Ovary (tissue), 9 donors: ENCODE data around the gene CRACDL. TPM values are rescaled to one million over a fixed set of nuclear protein-coding genes. Genes with fewer than 3 reads are reported as not detected.

ENCODE experiments used
- DNase-seq, 5 donors: peaks; one replicate each; pipeline ENCODE4 v3.0.0-alpha.2; 2019 to 2020
- H3K27ac ChIP-seq, 2 donors: fragments of 200-600 bp; one replicate each; pipeline versions ENCODE4 v1.5.1 to v1.8.0; 2019 to 2022
- H3K27me3 ChIP-seq: fragments of 200-600 bp; one replicate; pipeline ENCODE4 v1.8.0; 2022
- H3K36me3 ChIP-seq: fragments of 200-600 bp; sonication (generic); one replicate; pipeline ENCODE4 v1.5.1; 2019
- H3K4me1 ChIP-seq: one replicate; pipeline ENCODE4 v1.8.1; 2013; ENCODE audit warnings: mild to moderate bottlenecking, moderate library complexity; ENCODE audit not compliant: insufficient read depth
- H3K4me3 ChIP-seq: fragments of 200-600 bp; sonication (generic); one replicate; pipeline ENCODE4 v1.5.1; 2017
- H3K9me3 ChIP-seq, 2 donors: fragments of 200-600 bp in 1 of 2; sonication (generic) in 1 of 2; one replicate each; pipeline versions ENCODE4 v1.5.1 to v1.8.1; 2013 to 2019; ENCODE audit warnings: mild to moderate bottlenecking in 1 of 2, moderate library complexity in 1 of 2
- EP300 ChIP-seq: sonication (generic); formaldehyde crosslinking; IDR thresholded peaks from one replicate; pipeline ENCODE4 v1.6.1; 2017; ENCODE audit warnings: antibody characterized with exemption
- POLR2A ChIP-seq: fragments of 450-650 bp; IDR thresholded peaks from one replicate; pipeline ENCODE4 v1.6.1; 2017; ENCODE audit warnings: antibody characterized with exemption, mild to moderate bottlenecking, moderate library complexity
- WGBS, 3 donors: extraction: QIAGEN DNeasy Blood & Tissue Kit in 1 of 3; methylation state at CpG; one replicate each; pipeline versions ENCODE4 v1.1.5 to v1.1.7; 2013 to 2017; 5-methylcytosine and 5-hydroxymethylcytosine counted together
- intact Hi-C, 4 donors: fragments of 100-400 bp; cut with DNase I; formaldehyde crosslinking; loops; one replicate each; pipeline versions ENCODE4 v1.11.0 to v1.15.1; 2022 to 2023
- polyA plus RNA-seq, 2 donors: library from polyadenylated mRNA; stranded (reverse); fragments of 200-250 nt in 1 of 2; fragments of 350-450 nt in 1 of 2; fragmentation: Illumina TruSeq in 1 of 2; extraction: RNeasy Lipid Tissue Mini Kit (QIAGEN cat#74804) in 1 of 2; gene quantifications; one replicate each; pipeline ENCODE4 v1.2.3, GENCODE V29; 2013 to 2014
- total RNA-seq, 7 donors: library from RNA; depleted of rRNA in 2 of 7; stranded (reverse); fragments of >200 nt in 2 of 7; fragmentation: NEBNext Ultra II Directional in 3 of 7; extraction: Animal tissue kit (Norgen Biotek cat#: 25700) in 3 of 7; gene quantifications; one replicate each; pipeline versions ENCODE4 v1.1.0 to v1.2.4, GENCODE V29; 2016 to 2023
- TF ChIP-seq, protein P1 (sequence below), 3 donors: fragments of 450-650 bp in 2 of 3; fragments of 200-600 bp in 1 of 3; IDR thresholded peaks; one replicate each; pipeline versions ENCODE4 v1.5.1 to v1.8.0; 2016 to 2022; ENCODE audit warnings: antibody characterized with exemption in 3 of 3, mild to moderate bottlenecking in 1 of 3
- donor health status: DM: no; HTN: no; CAD: no; lungs with moderate emphysema.
- donor health status: DM: no; HTN: no; CAD: no.
- donor health status: Bipolar disorder and iron deficiency.
- donor health status: DM: yes; HTN: yes; CAD: no.
- donor health status: DM: no; HTN: no; CAD: no.
- donor health status: DM: yes; HTN: yes; CAD: no.

CRACDL gene
- total and polyA plus RNA-seq, 9 donors: 1.2 to 22.4 (median 2.7) TPM

DNA sequence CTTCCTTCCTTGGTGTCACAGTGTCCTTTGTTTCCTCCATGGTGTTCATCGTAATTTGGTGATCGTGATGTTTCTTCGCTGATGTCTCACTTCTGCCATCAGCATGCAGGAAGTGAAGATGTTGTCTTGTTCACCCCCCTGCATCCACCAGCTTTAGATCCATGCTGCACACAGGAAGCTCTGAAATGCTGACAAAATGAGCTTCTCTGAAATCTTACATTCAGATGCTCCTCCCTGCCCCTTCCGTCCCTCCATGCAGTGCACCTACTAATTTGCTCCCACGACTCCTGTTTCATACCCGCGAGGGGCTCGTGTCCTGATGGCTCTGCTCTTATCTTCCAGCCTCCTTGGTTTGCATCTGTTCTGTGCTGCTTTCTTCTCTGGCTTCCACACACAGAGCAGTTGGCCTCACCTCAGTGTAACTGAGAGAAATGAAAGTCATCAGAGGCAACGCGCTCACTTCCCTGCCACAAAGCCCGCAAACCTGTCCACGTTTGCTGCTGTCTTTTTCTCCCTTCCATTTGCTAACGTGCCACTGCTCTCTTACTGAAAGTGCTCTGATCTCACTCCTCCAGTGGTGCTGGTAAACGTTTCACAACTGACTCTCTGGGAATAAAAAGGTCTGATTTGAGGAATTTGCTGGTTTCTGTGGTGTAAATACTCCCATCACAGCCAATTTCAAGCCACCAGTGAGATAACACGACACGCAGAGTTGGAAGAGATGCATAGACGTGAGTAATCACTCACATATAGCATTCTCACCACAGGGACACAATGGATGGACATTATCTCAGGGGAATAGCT is 164.1 kb downstream of the CRACDL start:
- Histone ChIP-seq H3K27ac (no peak overlapping the region), H3K4me1 (no peaks in the 10 kb centered on the region), H3K36me3 (no peaks in the 10 kb centered on the region), H3K4me3 (no peak overlapping the region), H3K27me3 (no peaks in the 10 kb centered on the region), H3K9me3 (no peaks in the 10 kb centered on the region)
- TF ChIP-seq EP300 (no peak), POLR2A (no peak)
- TF ChIP-seq, protein P1, sequence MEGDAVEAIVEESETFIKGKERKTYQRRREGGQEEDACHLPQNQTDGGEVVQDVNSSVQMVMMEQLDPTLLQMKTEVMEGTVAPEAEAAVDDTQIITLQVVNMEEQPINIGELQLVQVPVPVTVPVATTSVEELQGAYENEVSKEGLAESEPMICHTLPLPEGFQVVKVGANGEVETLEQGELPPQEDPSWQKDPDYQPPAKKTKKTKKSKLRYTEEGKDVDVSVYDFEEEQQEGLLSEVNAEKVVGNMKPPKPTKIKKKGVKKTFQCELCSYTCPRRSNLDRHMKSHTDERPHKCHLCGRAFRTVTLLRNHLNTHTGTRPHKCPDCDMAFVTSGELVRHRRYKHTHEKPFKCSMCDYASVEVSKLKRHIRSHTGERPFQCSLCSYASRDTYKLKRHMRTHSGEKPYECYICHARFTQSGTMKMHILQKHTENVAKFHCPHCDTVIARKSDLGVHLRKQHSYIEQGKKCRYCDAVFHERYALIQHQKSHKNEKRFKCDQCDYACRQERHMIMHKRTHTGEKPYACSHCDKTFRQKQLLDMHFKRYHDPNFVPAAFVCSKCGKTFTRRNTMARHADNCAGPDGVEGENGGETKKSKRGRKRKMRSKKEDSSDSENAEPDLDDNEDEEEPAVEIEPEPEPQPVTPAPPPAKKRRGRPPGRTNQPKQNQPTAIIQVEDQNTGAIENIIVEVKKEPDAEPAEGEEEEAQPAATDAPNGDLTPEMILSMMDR (IDR thresholded peaks at IDR 0.05): no peak
- intact Hi-C loops: no loop called here
- 15 to 28% (median 24%) methylated on average over 17 of the region's 17 CpGs for WGBS, 3 donors
- DNase-seq: no peak

DNA sequence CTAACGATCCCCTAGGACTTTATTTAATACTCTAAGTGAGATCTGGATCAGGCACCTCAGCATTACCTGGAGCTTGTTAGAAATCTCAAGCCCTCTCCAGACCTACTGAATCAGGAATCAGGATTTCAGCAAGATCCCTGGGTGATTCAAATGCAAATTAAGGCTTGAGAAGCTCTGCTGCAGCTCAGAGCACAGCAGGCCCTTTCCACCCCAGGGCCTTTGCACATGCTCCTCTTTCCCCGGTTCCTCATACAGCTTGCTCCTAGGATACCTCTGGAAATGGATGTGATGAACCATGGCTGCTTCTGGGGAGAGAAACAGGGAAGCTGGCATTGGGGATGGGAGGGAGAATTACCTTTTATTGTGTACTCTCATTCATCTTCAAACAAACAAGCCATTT is 164.8 kb downstream of the CRACDL start:
- Histone ChIP-seq H3K36me3 (no peaks in the 10 kb centered on the region), H3K27ac (no peak overlapping the region), H3K9me3 (no peaks in the 10 kb centered on the region), H3K4me1 (no peaks in the 10 kb centered on the region), H3K27me3 (no peaks in the 10 kb centered on the region), H3K4me3 (no peak overlapping the region)
- TF ChIP-seq POLR2A: no peak
- TF ChIP-seq, protein P1 (IDR thresholded peaks at IDR 0.05): no peak
- TF ChIP-seq EP300: no peak
- WGBS, 3 donors: 82 to 90% (median 86%) methylated on average over 2 of the region's 2 CpGs
- no peak for DNase-seq
- intact Hi-C loops: no loop called here

DNA sequence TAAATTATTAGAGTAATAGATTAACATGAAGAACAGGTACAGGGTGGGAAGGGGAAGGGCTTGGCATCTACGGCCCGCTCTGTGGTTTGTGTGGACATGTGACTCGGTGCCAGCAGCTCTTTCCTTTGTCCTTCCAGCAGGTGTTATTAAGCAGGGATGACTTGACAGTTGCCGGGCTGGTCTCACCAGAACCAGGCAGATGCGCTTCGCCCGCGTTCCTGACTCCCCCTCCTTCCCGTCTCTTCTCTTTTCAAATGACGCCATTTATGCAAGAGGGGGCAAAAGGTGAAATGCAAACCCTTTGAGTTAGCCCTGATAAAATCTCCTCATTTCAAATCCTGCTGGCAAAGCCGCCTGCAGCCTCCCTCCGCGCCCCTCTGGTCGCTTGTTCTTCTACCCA is 166.2 kb downstream of the CRACDL start:
- Histone ChIP-seq H3K36me3 (no peaks in the 10 kb centered on the region), H3K9me3 (no peaks in the 10 kb centered on the region), H3K27ac (no peak overlapping the region), H3K27me3 (no peaks in the 10 kb centered on the region), H3K4me3 (no peak overlapping the region), H3K4me1 (no peaks in the 10 kb centered on the region)
- intact Hi-C loops: no loop called here
- DNase-seq: no peak
- 80 to 86% (median 85%) methylated on average over 14 of the region's 14 CpGs for WGBS, 3 donors
- TF ChIP-seq EP300: no peak
- TF ChIP-seq, protein P1 (IDR thresholded peaks at IDR 0.05): no peak
- no peak for TF ChIP-seq POLR2A

DNA sequence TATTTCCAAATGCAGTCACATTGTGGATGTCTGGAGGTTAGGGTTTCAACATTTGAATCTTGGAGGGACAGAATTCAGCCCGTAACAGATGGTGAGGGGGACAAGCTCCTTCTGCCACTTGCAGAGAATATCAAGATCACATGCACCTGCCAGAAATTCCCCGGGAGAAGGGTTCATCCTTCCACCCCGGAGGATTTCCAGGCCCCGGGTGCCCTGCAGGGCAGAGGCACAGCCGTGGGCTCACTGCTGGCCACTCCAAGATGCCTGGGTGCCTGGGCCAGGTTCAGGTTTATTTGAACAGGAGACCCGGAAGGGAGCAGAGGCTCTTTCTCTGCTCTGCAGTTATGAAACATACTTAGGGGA is 166.9 kb downstream of the CRACDL start:
- Histone ChIP-seq H3K4me3 (no peak overlapping the region), H3K36me3 (no peaks in the 10 kb centered on the region), H3K9me3 (no peaks in the 10 kb centered on the region), H3K27ac (no peak overlapping the region), H3K27me3 (no peaks in the 10 kb centered on the region), H3K4me1 (no peaks in the 10 kb centered on the region)
- no peak for DNase-seq
- intact Hi-C loops: no loop called here
- TF ChIP-seq POLR2A (no peak), EP300 (no peak)
- TF ChIP-seq, protein P1 (IDR thresholded peaks at IDR 0.05): no peak
- WGBS, 3 donors: 87 to 90% (median 90%) methylated on average over 6 of the region's 6 CpGs
